Measurements from ENCODE around the gene COL16A1. TPM values are rescaled to one million over a fixed set of nuclear protein-coding genes. Genes with fewer than 3 reads are reported as not detected.

COL16A1 gene
- total RNA-seq (2014; rRNA removed; shearing (Covaris generic)): 2.0 and 4.0 TPM in 2 replicates

- no peak for DNase-seq (ENCODE audit: low read depth)
Observed at GRCh38 chr1:31703431-31704270, at the start of gene COL16A1. COL16A1 (minus strand) TSS chr1:31704017; CDS start chr1:31702193, 1,824 bp downstream.

DNA sequence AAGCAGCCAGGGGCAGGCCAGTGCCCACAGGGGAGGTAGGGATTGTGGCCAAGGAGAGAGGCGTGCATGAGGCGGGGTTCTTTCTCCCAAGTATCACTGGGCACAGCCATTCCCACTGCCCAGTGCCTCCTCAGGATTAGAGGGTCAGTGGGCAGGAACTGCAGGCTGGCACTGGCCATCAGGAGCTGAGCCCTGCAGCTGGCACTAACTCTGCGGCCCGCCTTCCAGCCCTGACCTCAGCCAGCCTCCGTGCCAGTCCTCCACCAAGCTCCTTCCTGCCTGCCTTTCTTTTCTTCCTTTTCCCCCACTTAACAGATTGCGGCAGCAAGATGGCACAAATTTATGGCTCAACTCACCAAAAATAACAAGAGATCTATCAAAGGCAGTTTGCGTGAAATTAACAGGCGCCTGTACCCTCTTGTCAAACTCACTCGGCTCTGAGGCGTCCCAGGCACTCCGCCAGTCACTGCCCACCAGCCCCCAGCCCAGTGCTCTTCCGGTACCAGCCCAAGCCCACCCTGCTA, 49.2 kb upstream of the COL16A1 start:
- no peak for DNase-seq (ENCODE audit: low read depth)

- DNase-seq (ENCODE audit: low read depth): no peak
Observed at GRCh38 chr1:31752258-31752657, 48.4 kb upstream of the COL16A1 start.

- no peak for DNase-seq (ENCODE audit: low read depth)
Observed at GRCh38 chr1:31751822-31752241, 48.0 kb upstream of the COL16A1 start.

DNA sequence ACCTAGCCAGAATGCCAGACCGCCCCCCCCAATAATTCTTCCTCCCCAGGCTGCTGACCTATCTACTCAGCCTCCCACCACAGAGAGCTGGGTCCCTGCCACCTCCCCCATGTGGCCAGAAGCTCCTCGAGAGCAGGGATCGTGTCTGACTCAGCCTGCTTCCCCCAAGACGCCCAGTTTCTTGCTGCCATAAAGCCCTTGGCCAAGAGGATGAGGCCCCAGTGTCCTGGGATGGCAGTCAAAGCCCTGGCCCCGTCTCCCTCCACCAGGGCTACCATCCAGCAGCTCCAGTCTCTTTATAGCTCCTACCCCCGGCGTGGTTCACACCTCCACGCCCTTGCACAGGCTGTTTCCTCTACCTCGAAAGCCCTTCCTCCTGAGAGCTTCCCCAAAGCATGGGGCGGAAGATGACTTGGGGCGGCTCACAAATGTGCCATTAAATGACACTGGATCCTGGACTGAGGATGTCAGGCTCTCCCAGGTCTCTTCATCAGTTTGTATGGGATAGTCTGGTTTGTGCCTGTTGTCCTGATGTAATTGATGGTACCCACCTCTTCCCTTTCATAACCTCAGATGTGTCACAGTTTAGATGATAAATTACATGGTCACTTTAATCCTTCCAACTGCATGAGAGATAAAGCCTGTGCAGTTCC, 47.2 kb upstream of the COL16A1 start:
- peak; percentile 78 for DNase-seq (ENCODE audit: low read depth)

DNA sequence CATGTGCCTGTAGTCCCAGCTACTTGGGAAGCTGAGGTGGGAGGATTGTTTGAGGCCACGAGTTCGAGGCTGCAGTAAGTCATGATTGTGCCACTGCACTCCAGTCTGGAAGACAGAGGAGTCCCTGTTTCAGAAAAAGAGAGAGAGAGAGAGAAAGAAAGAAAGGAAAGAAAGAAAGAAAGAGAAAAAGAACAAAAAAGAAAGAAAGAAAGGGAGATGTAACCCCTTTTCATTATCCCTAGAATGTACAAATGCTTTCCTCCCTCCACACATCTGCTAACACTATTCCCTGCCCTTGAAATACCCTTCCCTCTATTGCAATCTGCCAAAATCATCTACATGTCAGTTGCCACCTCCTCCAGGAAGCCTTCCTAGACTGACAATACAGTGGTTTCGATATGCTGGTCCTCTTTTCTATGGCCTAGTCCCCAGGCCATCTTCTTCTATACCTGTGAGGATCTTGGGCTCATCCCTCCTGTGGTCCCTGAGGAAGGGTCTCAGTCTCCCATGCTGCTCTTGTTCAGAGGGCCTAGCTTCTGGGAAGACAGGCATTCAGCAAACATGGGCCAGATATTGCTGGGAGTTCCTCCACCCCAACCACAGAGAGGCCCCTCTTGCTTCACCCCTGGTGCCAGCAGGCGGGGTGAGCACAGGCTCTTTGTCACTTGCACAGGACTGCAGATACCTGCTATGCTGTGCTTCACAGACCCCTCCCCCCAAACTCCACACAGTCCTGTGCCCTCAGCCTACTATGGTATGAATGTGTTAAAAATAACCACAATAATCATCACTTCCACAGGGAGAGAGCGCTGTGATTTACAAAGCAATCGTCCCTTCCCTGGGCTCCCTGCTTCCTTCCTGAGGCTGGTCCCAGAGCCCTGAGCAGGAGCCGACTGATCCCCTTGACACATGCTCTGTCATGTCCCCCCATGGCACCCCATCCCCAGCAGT, 46.2 kb upstream of the COL16A1 start:
- no peak for DNase-seq (ENCODE audit: low read depth)

DNA sequence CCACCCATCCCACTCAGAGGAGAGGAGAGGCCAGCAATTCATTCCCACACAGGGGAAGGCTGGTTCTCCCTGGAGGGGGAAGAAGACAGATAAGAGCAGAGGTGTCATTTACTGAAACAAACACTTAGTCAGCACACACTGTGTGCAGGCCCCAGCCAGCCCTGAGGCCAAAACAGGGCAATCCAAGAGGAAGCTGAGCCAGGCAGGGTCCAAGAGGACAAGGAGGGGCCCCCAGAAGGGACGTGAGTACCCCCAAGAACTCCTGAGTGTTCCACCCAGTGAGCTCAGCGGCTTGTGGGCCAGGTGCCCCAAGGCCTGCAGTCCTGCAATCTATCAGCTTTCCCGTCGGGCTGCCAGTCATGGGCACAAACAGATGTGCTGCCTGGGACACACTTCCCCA, 44.5 kb upstream of the COL16A1 start:
- peak; percentile 51 for DNase-seq (ENCODE audit: low read depth)

- no peak for DNase-seq (ENCODE audit: low read depth)
Observed at GRCh38 chr1:31747304-31747703, 43.5 kb upstream of the COL16A1 start.

DNA sequence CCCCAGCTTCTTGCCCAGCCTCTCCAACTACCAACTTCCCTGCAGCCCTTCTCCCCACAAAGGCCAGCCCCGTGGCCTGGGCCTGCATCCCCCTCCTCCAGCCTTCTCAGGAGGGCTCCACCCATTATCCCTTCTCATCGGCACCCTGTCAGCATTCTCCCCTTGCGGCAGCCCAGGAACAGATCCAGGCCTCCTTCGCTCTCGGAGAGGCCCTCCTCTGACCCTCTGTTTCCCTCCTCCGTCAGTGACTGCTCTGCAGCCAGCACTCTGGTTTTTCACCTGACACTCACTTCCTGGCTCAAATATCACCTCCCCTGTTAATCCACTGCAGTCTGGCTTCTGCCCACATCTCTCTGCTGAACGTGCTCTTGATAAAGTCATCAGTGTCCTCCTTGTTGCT, 42.9 kb upstream of the COL16A1 start:
- DNase-seq (ENCODE audit: low read depth): no peak

- no peak for DNase-seq (ENCODE audit: low read depth)
Observed at GRCh38 chr1:31745946-31746670, 42.3 kb upstream of the COL16A1 start.

DNA sequence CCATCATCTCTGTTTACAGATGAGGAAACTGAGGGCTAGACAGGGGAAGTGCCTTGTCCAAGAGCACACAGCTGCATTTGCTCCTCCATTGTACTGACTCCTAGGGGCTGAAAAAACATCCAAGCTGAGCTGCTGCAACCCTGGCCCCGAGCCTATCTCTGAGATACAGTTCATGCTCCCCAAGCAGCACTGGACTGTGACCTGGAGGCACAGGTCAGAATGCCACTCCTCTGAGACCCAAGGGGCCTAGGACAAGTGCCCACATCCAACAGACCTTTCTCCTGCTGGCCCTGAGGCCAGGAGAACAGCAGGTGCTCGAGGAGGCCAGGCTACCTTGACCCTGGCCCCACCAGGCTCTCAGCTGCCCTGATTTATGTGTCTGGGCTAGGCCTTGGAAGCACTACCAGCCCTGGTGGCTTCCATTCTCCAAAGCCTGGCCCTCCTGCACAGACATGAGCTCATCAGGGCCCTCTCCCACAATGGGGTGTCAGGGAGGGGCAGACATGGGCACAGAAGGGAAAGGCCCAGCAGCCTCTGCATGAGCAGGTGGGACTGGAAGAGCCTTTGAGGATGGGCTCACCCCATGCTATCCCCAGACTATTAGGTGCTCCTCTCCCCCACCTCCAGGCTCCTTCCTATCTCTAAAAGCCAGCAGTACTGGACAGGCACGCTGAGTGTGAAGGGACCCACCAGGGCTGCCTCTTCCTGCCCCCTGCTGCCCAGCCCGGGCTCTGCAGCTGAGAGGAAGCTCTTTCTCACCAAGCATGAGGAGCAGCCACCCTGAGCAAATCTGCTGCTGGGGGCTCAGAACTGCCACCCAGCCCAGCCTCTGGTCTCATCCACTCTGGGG, 41.5 kb upstream of the COL16A1 start:
- DNase-seq (ENCODE audit: low read depth): peak; percentile 56

- DNase-seq (ENCODE audit: low read depth): no peak
Observed at GRCh38 chr1:31744165-31744888, 40.5 kb upstream of the COL16A1 start.

DNA sequence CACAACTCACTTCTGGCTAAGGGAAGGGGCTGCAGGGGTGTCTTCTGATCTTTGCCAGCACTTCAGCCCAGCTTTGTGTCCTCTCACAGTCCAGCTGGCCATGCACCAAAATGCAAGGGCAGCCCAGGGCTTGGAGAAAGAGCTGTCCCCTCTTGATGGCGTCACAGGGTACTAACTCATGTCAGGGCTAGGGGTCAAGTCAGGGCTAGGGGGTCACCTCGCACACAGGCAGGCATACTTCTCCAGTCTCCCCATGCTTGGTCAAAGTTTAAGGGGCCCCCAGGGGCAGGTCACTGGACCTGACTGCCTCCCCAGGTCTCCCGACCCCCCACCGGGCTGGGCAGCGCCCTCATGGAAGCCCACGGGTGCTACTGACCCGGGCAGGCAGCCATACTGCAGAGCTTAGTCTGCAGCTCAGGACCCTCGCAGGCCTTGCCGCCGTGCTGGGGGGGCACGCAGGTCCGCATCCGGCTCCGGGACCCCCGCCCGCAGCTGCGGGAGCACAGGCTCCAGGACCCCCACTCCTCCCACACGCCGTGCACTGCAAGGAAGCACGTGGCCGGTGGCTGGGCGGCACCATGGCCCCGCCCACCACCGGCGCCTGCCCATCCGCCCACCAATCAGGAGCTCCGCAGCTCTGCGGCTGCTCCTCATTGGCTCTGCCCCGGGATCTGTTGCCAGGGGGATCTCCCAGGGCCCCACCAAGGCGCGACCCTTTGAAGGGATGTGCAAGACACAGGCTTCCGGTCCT, 38.8 kb upstream of the COL16A1 start:
- no peak for DNase-seq (ENCODE audit: low read depth)

DNA sequence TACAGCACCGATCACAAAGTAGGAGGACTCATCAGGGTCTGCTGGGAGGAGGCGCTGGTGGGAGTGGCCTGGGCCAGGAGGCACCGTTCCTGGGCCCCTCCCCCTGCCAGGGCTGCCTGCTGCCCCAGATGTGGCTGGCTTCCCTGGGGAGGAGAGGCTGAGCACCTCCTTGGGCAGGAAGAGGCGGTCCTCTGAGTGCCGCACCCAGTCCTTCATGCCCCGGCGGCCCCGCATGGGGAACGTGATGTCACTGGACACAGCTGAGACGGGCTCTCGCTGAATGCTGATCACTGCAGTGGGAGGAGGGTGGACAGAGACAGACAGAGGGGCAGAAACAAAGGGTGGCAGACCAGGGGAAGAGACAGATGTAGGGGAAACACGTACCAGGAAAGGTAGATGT, 35.5 kb upstream of the COL16A1 start:
- no peak for DNase-seq (ENCODE audit: low read depth)

DNA sequence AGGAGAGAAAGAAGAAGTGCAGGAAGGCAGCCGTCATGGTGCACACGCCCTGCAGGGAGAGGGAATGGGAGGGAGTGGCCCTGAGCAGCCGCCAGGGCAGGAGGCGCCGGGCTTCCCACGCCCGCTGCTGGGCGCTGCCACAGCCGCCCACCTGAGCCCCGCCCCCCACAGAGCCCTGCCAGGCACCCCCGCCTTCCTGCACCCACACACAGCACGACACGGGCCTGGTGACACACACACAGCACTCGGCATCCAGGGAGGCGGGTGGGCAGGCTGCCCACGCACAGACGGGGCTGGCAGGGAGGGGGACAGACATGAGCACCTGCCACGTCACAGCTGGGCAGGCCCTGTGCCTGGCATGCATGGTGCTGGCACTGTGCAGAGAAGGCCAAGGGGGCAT, 32.9 kb upstream of the COL16A1 start:
- DNase-seq (ENCODE audit: low read depth): no peak

GRCh38 chr1:31735571-31735970, 31.8 kb upstream of the COL16A1 start:
- DNase-seq (ENCODE audit: low read depth): no peak

GRCh38 chr1:31734582-31735107, 30.8 kb upstream of the COL16A1 start:
- no peak for DNase-seq (ENCODE audit: low read depth)
